HEK293T (cell line): Measurements from ENCODE around the gene DUSP14.

Source experiments
- ARNT ChIP-seq: fragments of 450-650 bp; IDR thresholded peaks from 2 replicates; pipeline ENCODE4 v1.6.1; 2017; ENCODE audit warnings: mild to moderate bottlenecking
- ELF4 ChIP-seq: fragments of 450-650 bp; IDR thresholded peaks from 2 replicates; pipeline ENCODE4 v1.6.1; 2017; ENCODE audit warnings: antibody characterized with exemption
- FOXA1 ChIP-seq: fragments of 450-650 bp; IDR thresholded peaks from 2 replicates; pipeline ENCODE4 v1.6.1; 2016; ENCODE audit warnings: mild to moderate bottlenecking
- FOXK2 ChIP-seq: fragments of 450-650 bp; IDR thresholded peaks from 2 replicates; pipeline ENCODE4 v1.6.1; 2016; ENCODE audit warnings: mild to moderate bottlenecking
- FOXM1 ChIP-seq: fragments of 450-650 bp; IDR thresholded peaks from 2 replicates; pipeline ENCODE4 v1.6.1; 2017; ENCODE audit warnings: mild to moderate bottlenecking, borderline replicate concordance
- L3MBTL2 ChIP-seq: fragments of 450-650 bp; conservative IDR thresholded peaks from 2 replicates; pipeline ENCODE4 v1.6.1; 2016; ENCODE audit warnings: mild to moderate bottlenecking
- SP1 ChIP-seq: fragments of 450-650 bp; IDR thresholded peaks from 2 replicates; pipeline ENCODE4 v1.6.1; 2017
- TARDBP ChIP-seq: fragments of 450-650 bp; IDR thresholded peaks from 2 replicates; pipeline ENCODE4 v1.6.1; 2016
- ZNF384 ChIP-seq: fragments of 450-650 bp; IDR thresholded peaks from 2 replicates; pipeline ENCODE4 v1.6.1; 2016

GRCh38 chr17:37475731-37476420 is 13.8 kb upstream of the DUSP14 start:
- TF ChIP-seq TARDBP: no peak
- no peak for TF ChIP-seq FOXM1
- TF ChIP-seq FOXK2: no peak
- no peak for TF ChIP-seq FOXA1
- TF ChIP-seq SP1: no peak
- no peak for TF ChIP-seq ELF4
- TF ChIP-seq ZNF384: no peak
- no peak for TF ChIP-seq L3MBTL2
- no peak for TF ChIP-seq ARNT
